ENCODE results near the gene KCNIP3. TPM values are rescaled to one million over a fixed set of nuclear protein-coding genes. Genes with fewer than 3 reads are reported as not detected.
"Not testable (repeated sequence)": the region's sequence is repeated elsewhere in the genome, so short reads cannot be mapped to it uniquely, and the experiment has no call there.

The KCNIP3 gene
- total RNA-seq, 1 experiment from 2014 or later = not detected

GRCh38 chr2:95374029-95374428 lies 76.9 kb downstream of the KCNIP3 start:
- no peak overlapping the region for H3K4me3 ChIP-seq (ENCODE audit: low read length)
- H3K27me3 ChIP-seq (ENCODE audit: low read length) = no peaks in the 10 kb centered on the region
- H3K36me3 ChIP-seq (ENCODE audit: insufficient read depth, low read length) = no peaks in the 10 kb centered on the region
- no peak overlapping the region for H2AFZ ChIP-seq (ENCODE audit: low read length)
- no peak overlapping the region for H3K27ac ChIP-seq (ENCODE audit: low read length)
- H3K9me3 ChIP-seq (ENCODE audit: low read length) = no peaks in the 10 kb centered on the region
- no peak for DNase-seq
- no peaks in the 10 kb centered on the region for H3K4me1 ChIP-seq (ENCODE audit: low read length)
- H3K9ac ChIP-seq (ENCODE audit: low read length) = no peak overlapping the region
- H3K79me2 ChIP-seq (ENCODE audit: low read length) = no peaks in the 10 kb centered on the region
- H3K4me2 ChIP-seq (ENCODE audit: low read depth, low read length, poor library complexity, severe bottlenecking) = no peak overlapping the region
- H3K9me2 ChIP-seq (replicated peaks; ENCODE audit: insufficient read depth, low read length) = no peaks in the 10 kb centered on the region
- H4K20me1 ChIP-seq (ENCODE audit: insufficient read depth, low read depth, low read length) = no peaks in the 10 kb centered on the region

- Histone ChIP-seq H3K36me3 (ENCODE audit: insufficient read depth, low read length) (no peaks in the 10 kb centered on the region), H3K9me2 (replicated peaks; ENCODE audit: insufficient read depth, low read length) (no peaks in the 10 kb centered on the region), H3K4me2 (ENCODE audit: low read depth, low read length, poor library complexity, severe bottlenecking) (no peak overlapping the region), H3K9ac (ENCODE audit: low read length) (no peak overlapping the region), H4K20me1 (ENCODE audit: insufficient read depth, low read depth, low read length) (no peaks in the 10 kb centered on the region), H3K9me3 (ENCODE audit: low read length) (no peaks in the 10 kb centered on the region), H2AFZ (ENCODE audit: low read length) (no peak overlapping the region), H3K27me3 (ENCODE audit: low read length) (no peaks in the 10 kb centered on the region), H3K4me1 (ENCODE audit: low read length) (no peaks in the 10 kb centered on the region), H3K4me3 (ENCODE audit: low read length) (no peak overlapping the region), H3K27ac (ENCODE audit: low read length) (no peak overlapping the region), H3K79me2 (ENCODE audit: low read length) (no peaks in the 10 kb centered on the region)
- DNase-seq = no peak
These were observed 77.3 kb downstream of the KCNIP3 start for GRCh38 chr2:95374451-95374920.

DNA sequence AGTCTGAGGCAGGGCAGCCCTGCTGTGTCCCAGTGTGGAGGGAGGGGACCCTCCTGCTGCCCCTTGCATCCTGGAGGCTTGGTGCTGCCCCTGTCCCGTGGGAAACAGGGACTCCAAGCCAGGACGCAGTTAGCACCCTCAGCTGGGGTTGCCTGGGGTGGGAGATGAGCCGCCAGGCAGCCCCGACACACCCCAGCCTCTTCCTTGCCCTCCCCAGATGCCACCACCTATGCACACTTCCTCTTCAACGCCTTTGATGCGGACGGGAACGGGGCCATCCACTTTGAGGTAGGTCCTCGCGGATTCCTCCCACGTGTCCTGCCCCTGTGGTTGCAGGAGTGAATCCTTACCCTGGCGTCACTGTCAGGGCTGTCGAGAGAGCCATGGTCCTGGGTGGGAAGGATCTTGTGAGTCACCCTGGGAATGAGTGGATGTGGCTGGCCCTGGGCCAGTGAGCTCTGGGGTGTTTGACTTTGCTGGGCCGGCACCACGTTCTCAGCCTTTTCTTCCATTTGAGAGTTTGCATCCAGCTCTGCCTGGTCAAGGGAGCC lies 77.8 kb downstream of the KCNIP3 start:
- no peaks in the 10 kb centered on the region for H3K27me3 ChIP-seq (ENCODE audit: low read length)
- no peak overlapping the region for H3K9ac ChIP-seq (ENCODE audit: low read length)
- no peaks in the 10 kb centered on the region for H3K79me2 ChIP-seq (ENCODE audit: low read length)
- no peak overlapping the region for H3K27ac ChIP-seq (ENCODE audit: low read length)
- no peak overlapping the region for H2AFZ ChIP-seq (ENCODE audit: low read length)
- no peaks in the 10 kb centered on the region for H4K20me1 ChIP-seq (ENCODE audit: insufficient read depth, low read depth, low read length)
- no peak overlapping the region for H3K4me3 ChIP-seq (ENCODE audit: low read length)
- H3K9me2 ChIP-seq (replicated peaks; ENCODE audit: insufficient read depth, low read length) = no peaks in the 10 kb centered on the region
- no peak for DNase-seq
- H3K9me3 ChIP-seq (ENCODE audit: low read length) = no peaks in the 10 kb centered on the region
- no peak overlapping the region for H3K4me2 ChIP-seq (ENCODE audit: low read depth, low read length, poor library complexity, severe bottlenecking)
- H3K36me3 ChIP-seq (ENCODE audit: insufficient read depth, low read length) = no peaks in the 10 kb centered on the region
- H3K4me1 ChIP-seq (ENCODE audit: low read length) = no peaks in the 10 kb centered on the region

- no peak overlapping the region for H3K27ac ChIP-seq (ENCODE audit: low read length)
These were observed 78.5 kb downstream of the KCNIP3 start for GRCh38 chr2:95375532-95376150.

DNA sequence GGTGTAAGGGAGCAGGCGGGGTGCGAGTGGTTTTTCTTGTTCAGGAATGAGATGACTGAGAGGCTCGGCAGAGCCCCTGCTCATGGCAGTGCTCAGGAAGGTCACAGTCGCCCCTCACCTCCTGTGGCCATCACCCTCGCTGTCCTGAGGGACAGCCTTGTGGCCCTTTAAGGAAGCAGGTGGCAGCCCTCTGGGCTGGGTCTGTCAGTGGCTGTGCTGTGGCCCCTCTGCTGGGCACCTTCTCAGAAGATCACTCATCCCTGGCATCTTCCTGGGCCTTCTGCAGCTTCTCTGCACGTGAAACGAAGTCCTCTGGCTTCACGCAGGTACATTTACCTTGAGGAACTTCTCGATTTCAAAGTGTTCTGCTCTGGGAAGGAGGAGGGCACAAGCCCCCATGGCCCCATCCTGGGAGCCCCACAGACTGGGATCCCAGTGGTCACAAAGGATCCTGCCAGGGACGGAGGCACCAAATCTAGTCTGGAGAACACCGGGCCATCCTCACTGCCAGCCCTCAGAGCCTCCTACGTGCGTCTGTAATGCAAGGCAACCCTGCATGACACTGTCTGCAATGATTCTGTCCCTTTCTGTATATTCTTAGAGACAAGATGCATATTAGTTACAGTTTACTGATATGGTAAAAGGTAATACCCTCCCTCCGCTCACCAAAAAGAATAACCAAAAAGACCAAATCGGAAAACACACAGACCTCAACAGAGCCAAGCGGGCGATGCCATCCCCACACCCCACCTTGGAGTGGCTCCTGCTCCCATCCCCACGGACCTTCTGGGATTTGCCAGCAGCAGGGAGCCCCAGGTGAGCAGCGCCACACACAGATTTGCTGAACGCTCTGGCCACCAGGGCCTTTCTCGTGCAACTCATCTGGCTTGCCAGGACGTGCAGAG lies 79.4 kb downstream of the KCNIP3 start:
- Histone ChIP-seq H3K9me2 (replicated peaks; ENCODE audit: insufficient read depth, low read length) (no peaks in the 10 kb centered on the region), H3K27me3 (ENCODE audit: low read length) (no peaks in the 10 kb centered on the region), H3K4me1 (ENCODE audit: low read length) (no peaks in the 10 kb centered on the region), H3K9me3 (ENCODE audit: low read length) (no peaks in the 10 kb centered on the region), H3K27ac (ENCODE audit: low read length) (no peak overlapping the region), H3K9ac (ENCODE audit: low read length) (no peak overlapping the region), H2AFZ (ENCODE audit: low read length) (no peak overlapping the region), H4K20me1 (ENCODE audit: insufficient read depth, low read depth, low read length) (no peaks in the 10 kb centered on the region), H3K4me2 (ENCODE audit: low read depth, low read length, poor library complexity, severe bottlenecking) (no peak overlapping the region), H3K79me2 (ENCODE audit: low read length) (no peaks in the 10 kb centered on the region), H3K4me3 (ENCODE audit: low read length) (no peak overlapping the region), H3K36me3 (ENCODE audit: insufficient read depth, low read length) (no peaks in the 10 kb centered on the region)
- no peak for DNase-seq

More at GRCh38 chr2:95375532-95376150, 78.5 kb downstream of the KCNIP3 start:
- Histone ChIP-seq H3K9me2 (replicated peaks; ENCODE audit: insufficient read depth, low read length) (no peaks in the 10 kb centered on the region), H4K20me1 (ENCODE audit: insufficient read depth, low read depth, low read length) (no peaks in the 10 kb centered on the region), H3K9ac (ENCODE audit: low read length) (no peak overlapping the region), H3K4me3 (ENCODE audit: low read length) (no peak overlapping the region), H3K79me2 (ENCODE audit: low read length) (no peaks in the 10 kb centered on the region), H3K4me1 (ENCODE audit: low read length) (no peaks in the 10 kb centered on the region), H3K36me3 (ENCODE audit: insufficient read depth, low read length) (no peaks in the 10 kb centered on the region), H3K27me3 (ENCODE audit: low read length) (no peaks in the 10 kb centered on the region), H3K9me3 (ENCODE audit: low read length) (no peaks in the 10 kb centered on the region), H2AFZ (ENCODE audit: low read length) (no peak overlapping the region), H3K4me2 (ENCODE audit: low read depth, low read length, poor library complexity, severe bottlenecking) (no peak overlapping the region)
- no peak for DNase-seq

DNA sequence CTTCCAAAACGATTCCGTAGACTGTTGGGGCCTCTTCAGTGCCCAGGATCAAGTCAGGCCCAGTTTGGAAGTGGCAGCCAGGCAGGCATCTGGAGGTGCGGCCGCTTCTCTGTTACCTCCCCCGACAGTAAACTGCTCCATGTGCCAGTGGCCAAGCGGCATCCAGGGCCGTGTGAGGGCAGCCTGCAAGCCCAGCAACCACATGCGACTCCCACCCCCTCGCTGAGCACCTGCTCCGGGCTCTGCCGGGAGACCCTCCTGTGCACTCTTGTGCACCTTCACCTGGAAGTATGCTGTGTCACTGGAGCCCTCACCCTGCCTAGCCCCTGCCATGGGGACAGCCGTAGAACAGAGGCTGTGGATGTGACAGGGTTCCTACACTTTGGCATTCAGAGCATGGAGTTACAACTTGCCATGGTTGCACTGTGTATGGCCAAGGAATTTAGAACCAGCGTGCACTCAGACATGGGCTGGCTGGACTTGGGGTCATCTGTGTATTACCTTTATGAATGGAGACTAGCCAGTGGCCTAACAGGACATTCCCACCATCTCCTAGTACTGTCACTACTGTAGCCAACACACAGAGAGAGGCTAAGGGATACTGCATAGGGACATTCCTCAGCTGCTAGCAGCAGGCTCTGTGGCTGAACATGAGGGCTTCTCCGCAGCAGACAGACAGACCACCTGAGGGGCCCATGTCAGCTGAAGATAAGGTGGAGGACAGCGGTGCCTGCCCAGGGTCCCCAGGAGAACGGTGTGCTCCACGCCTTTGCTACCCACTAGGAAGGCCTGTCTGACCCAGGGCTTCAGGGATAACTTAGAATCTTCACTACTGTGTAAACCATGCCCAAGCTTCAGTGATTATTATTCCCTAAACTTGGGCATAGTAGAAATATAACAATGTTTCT lies 80.3 kb downstream of the KCNIP3 start:
- Histone ChIP-seq H4K20me1 (ENCODE audit: insufficient read depth, low read depth, low read length) (no peaks in the 10 kb centered on the region), H3K27ac (ENCODE audit: low read length) (no peak overlapping the region), H3K9me2 (replicated peaks; ENCODE audit: insufficient read depth, low read length) (no peaks in the 10 kb centered on the region), H3K36me3 (ENCODE audit: insufficient read depth, low read length) (no peaks in the 10 kb centered on the region), H3K4me2 (ENCODE audit: low read depth, low read length, poor library complexity, severe bottlenecking) (no peak overlapping the region), H3K4me1 (ENCODE audit: low read length) (no peaks in the 10 kb centered on the region), H2AFZ (ENCODE audit: low read length) (no peak overlapping the region), H3K27me3 (ENCODE audit: low read length) (no peaks in the 10 kb centered on the region), H3K9me3 (ENCODE audit: low read length) (no peaks in the 10 kb centered on the region), H3K79me2 (ENCODE audit: low read length) (no peaks in the 10 kb centered on the region), H3K4me3 (ENCODE audit: low read length) (no peak overlapping the region), H3K9ac (ENCODE audit: low read length) (no peak overlapping the region)
- DNase-seq = no peak

DNA sequence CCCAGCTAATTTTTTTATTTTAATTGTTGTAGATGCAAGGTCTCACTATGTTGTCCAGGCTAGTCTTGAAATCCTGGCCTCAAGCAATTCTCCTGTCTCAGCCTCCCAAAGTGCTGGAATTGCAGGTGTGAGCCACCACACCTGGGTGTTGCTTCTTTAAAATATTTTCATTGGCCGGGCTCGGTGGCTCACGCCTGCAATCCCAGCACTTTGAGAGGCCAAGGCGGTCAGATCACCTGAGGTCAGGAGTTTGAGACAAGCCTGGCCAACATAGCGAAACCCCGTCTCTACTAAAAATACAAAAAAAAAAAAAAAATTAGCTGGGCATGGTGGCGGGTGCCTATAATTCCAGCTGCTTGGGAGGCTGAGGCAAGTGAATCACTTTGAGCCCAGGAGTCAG lies 81.1 kb downstream of the KCNIP3 start:
- DNase-seq; H4K20me1 ChIP-seq (ENCODE audit: insufficient read depth, low read depth, low read length); H3K79me2 ChIP-seq (ENCODE audit: low read length); H3K27ac ChIP-seq (ENCODE audit: low read length); H3K4me1 ChIP-seq (ENCODE audit: low read length); H3K9me3 ChIP-seq (ENCODE audit: low read length); H3K27me3 ChIP-seq (ENCODE audit: low read length); H3K4me3 ChIP-seq (ENCODE audit: low read length); H3K36me3 ChIP-seq (ENCODE audit: insufficient read depth, low read length); H2AFZ ChIP-seq (ENCODE audit: low read length); H3K4me2 ChIP-seq (ENCODE audit: low read depth, low read length, poor library complexity, severe bottlenecking); H3K9ac ChIP-seq (ENCODE audit: low read length); H3K9me2 ChIP-seq (replicated peaks; ENCODE audit: insufficient read depth, low read length): not testable (repeated sequence)

Data from Karpas-422 (cell line).